Measurements from ENCODE around the gene RPS15.
"Not testable (repeated sequence)": the region's sequence is repeated elsewhere in the genome, so short reads cannot be mapped to it uniquely, and the experiment has no call there.

RPS15 gene

DNA sequence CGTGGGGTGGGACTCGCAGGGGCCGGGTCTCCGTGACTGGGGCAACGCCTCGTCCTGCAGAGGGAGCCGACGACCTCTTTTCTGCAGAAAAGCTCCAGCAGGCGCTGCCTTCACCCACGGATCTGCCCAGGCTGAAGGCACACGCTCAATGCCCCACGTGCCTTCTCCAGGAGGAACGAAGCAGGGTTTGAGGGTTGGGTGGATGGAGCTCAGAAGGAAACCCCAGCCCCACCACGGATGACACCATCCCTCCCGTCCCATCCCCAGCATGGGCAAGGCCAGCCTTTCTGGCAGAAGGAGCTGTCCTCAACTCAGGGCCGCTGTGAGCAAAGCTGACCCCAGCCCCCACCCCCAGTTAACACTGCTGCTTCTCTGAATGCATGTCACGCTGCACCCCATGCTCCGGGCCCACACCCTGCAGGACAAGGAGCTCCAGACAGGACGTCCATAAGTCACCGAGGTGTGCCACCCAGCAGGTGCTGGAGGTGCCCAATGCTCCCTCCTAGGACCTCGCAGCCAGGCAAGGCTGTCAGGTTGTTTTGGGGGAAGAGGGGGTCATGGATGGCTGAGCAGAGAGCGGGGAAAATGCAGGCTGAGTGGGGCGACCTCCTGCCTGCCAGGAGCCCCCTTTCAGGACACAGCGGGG is 33.4 kb downstream of the RPS15 start:
- DNase-seq, result no peak

DNA sequence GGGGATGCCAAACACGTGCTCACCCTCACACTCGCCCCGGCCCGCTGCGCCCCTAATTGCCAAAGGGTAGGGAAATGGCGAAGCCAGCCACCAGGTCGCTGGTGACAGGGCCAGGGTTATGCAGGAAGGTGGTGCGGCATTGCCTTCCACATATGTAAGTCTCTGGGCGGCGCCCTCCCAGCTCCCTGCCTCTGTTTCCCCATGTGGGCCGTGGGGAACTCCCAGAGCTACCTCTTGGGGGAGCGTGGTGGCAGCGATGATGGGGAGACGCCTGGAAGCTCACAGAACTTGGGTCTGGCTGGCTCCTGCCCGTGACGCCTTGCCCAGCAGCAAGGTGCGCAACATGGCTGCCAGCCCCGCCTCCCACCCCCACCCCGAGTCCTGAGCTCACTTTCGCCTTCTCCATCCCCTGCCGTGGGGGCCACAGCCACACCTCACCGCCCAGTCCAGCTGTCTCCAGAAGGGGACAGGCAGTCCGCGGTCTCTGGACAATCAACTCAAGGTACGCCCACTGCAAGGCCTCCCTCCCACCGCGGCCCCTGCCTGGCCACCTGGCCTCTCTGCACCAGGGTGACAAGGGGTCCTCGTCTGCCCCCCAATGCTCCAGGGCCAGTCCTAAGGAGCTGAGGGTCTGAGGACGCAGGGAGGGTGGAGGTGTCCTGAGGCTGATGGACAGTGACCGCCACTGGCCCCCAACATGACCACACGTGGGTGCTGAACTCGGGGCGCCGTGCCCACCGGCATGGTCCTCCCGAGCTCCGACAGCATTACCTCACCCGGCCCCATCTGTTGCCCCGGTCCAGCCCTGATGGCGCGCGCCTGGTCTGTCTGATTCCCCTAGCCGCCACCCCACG is 34.3 kb downstream of the RPS15 start:
- DNase-seq, result no peak

DNA sequence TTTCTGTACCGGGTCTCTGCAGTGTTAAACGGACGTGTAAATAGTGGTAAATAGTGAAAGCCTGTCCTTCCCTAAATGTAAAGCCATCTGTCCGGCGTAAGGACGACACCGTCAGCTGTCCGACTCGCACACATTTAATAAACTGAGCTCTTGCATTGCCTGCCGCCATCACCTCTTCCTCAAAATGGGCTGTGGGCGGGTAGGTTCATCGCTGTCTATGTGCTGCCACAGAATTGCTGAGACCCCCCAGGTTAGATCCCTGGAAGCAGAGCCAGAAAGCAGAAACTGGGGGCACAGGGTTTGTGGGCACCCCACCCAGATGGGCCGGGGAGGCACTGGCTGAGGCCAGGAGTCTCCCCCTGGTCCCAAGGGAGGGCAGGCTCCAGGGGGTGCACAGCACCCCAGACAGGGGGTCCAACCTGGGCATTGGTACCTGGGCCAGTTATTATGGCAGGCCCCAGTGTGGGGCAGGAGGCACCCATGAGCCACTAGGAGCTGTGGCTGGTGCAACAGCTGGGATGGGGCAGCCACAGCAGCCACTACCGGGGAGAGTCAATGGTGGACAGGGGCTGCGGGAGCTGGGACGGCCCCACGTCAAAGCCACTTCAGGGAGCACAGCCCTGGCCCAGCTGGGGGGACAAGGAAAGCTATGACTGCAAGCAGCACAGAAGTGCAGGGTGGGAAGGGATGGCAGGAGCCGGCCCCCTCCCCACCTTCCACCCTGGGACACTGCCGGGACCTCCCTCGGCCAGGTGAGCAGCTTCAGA is 35.1 kb downstream of the RPS15 start:
- no peak for DNase-seq

GRCh38 chr19:1474011-1474764 is 36.0 kb downstream of the RPS15 start:
- no peak for DNase-seq

DNA sequence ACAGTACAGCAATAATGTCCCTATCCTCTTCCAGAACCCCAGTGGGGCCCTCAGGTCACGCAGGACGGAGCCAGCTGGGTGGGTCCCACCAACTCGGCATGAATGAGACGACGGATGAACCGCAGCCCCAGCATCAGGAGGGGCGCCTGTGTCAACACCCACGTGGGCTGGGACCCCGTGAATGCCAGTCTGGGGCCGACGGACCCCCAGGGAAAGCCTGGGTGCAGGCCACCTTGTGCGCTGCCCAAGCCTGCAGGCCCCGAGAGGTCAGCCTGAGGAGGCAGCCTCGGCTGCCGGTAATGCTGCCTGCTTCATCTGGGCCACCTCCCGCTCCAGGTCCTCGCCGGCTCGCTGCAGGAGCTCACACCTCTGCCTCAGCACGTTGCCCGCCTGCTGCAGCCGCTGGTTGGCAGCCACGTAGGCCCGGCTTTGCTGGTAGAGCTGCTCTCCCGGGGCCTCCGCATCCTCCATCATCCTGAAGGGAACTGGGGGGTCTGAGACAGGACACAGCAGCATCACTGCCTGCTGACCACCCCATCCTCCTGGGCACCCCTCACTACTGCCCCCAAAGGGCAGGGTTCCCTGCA is 36.7 kb downstream of the RPS15 start:
- DNase-seq, result no peak

DNA sequence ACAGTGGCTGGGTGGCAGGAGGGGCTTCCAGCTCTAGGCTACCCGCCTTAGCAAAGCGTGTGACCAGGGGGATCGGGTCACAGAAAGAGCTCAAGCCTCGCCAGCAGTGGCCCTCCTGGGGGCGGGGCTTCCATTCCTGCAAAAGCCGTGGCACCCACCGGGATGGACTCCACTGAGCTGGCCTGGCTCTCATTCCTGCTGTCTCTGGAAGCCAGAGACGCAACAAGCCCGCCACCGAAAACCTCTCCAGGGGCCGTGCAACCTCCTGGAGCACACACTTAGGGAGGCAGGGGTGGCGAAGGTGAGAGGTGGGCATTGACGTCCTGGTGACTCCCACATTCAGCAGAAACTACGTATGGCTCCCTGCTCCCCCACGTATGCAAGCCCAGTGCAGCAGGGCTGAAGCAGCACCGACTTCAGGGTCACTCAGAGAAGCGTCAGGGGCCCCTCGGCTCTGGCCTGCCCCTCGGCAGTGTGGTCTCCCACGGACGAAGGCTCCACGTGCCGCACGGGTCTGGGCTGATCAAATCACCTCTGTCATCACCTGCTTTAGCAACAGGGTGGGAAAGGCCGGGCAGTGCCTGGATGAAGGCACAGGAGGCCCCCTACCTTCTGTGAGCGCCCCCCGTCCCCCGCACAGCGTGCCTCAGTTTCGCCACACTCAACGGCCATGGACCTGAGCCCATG is 37.7 kb downstream of the RPS15 start:
- DNase-seq, result no peak

DNA sequence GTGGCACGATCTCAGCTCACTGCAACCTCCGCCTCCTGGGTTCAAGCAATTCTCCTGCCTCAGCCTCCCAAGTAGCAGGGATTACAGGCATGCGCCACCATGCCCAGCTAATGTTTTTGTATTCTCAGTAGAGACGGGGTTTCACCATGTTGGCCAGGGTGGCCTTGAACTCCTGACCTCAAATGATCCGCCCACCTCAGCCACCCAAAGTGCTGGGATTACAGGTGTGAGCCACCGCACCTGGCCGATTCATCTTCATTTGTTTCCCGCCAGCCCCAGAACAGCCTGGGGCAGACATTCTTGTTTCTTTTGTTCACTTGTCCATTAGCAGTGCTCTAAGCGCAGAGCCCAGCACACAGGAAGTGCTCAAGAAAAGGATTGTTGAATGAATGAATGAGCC is 38.9 kb downstream of the RPS15 start:
- not testable (repeated sequence) for DNase-seq

DNA sequence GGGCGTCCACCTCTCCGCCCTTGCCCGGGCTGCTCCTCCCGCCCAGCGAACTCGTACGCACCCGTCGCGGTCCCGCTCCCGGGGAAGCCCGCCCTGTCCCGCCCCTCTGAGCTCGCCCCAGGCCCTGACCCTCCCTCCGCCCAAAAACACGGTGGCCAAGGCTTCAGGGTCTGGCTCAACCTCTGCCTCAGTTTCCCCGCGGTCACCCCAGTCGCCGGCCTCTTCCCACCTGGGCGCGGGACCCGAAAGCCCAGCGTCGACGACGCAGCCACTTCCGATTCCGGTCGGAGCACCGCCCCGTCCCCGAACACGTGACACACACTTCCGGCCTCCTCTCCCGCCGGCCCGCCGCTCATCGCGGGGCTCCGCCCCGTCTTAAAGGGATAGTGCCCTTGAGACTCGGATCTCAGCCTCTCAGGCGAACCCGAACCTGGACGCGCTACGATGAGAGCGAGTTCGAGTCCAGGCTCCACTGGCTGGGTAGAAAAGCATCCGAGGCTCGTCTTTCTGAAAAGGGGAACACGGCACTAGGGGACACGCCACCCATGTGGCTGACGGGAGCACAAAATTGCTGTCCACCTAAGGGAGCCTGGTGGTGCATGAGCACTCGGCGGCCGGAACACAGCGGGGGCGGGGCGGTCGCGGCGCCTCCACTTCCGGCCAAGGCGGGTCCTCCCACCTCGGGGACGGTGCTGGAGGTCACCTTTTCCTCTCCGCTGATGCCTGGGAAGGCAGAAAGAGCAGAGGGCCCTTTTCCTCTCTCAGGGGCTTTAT is 40.9 kb downstream of the RPS15 start, which contains the start of gene C19orf25:
Gene C19orf25 (minus strand): TSS at position 282 of the 774 bp plus-strand sequence. CDS start 312 bp downstream, outside the sequence.
- peak; percentile 94 for DNase-seq

DNA sequence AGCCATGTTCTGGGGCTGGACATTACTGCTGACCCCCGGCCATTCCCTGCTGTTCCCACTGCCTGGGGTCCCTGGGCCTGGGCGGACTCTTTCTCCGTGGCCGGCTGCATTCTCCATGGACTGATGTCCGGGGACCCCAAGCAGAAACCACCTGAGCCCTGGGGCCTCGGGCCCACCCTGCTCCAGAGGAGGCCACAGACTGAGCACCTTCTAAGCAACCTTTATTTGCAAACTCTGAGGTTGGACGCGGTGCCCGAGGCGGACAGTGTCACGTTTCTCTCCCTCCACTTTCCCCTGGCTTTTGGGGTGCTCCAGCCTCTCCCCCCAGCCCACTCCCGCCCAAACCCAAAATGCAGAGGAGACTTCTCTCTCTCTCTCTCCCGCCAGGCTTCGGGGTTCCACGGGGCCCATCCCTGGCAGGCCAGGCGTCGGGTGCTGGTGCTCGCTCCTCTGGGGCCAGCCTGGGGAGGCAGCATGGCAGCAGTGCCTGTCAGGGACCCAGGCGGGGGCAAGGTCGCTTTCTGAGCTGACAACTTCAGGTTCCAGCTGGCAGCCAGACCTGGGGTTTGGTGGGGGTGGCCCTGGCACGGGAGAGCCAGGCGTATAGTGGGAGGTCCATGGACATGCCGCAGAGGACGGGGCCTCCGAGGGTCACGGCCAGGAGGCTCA is 43.2 kb downstream of the RPS15 start:
- DNase-seq, result no peak

DNA sequence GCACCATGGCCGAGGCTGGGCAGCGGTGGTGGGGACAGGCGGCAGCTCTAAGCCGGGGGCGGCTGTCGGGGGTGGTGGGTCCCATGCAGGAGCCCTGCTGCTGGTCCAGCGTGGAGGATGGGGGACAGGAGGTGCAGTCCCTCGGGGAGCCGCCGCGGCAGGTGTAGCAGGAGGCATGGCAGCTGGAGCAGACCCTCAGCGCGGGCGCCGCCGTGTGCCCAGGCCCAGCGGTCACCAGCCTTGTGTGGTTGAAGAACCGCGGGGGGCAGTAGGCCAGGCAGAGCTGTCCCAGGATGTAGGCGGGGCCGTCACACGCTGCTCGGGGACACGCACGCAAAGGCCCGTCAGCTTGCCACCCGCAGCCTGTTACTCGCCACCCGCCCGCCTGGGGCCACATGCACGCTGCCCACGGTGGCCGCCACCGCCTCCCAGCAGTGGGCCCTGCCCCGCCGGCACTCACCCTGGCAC is 43.7 kb downstream of the RPS15 start:
- DNase-seq, result no peak

DNA sequence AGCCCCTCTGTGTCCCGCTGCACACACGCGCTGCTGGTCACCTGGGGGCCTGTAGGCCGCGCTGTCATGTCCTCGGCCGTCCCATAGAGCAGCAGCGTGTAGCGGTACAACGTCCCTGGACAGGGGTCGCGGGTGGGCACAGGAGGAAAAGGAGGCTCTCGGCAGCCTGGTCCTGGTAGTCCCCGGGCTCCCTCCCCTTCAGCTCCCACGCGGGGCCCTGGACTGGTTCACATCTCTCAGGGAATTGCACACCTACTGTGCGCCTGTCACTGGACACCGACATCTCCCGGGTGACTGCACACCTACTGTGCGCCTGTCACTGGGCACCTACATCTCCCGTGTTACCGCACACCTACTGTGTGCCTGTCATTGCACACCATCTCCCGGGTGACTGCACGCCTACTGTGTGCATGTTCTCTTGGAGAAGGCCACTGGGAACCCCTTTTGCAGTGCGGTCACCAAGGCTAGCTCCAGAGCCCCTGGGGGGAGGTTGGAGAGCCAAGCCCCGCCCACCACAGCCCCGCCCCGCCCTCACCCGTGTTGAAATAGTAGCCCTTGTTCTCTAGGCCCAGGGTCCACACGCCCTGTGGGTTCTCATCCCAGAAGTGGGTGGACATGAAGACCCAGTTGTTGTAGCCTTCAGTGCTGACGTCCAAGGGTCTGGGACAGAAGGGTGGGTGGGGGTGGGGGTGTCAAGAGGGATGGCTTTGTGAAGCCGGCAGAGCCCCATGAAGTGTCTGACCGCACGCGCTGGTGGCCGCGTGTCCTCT is 44.4 kb downstream of the RPS15 start:
- no peak for DNase-seq

GRCh38 chr19:1483131-1483978 is 45.2 kb downstream of the RPS15 start:
- DNase-seq, result no peak

- DNase-seq, result no peak
Measured at GRCh38 chr19:1483979-1484428, 45.8 kb downstream of the RPS15 start.

GRCh38 chr19:1486720-1487575 is 48.8 kb downstream of the RPS15 start:
- DNase-seq, result no peak

DNA sequence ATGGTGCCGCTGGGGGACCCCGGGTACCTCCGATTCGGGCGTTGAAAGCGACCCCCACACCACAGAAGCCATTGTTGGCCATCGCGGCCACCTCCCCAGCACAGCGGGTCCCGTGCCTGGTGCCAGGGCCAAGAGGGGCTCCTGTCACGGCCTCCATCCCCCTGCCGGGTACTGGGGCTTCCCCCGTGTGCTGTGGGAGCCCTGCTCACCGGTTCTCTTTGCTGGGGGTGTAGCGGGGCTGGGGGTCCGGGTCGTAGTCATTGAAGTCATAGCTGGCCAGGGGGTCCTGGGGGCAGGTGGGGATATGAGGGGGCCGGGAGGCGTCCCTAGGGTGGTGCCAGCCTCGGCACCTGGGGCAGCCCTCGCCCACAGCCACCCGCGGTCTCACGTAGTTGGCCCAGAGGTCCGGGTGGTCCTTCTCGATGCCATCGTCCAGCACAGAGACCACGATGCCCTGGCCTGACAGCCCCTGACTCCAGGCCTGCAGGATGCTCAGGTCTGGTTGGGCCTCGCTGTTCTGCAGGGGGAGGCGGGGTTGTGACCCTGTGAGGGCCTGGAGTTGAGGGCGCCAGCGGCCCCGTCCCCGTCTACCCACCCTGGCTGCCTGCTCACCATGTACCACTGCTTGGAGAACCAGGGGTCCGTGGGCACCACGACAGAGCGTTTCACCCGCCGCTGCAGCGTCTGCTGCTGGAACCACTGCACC is 49.5 kb downstream of the RPS15 start:
- DNase-seq, result no peak

- DNase-seq, result no peak
Measured at GRCh38 chr19:1488282-1488601, 50.0 kb downstream of the RPS15 start.

Measured in OCI-M1 (cell line).